HG02973 (cell line): ENCODE data around the gene MIA2.
"Not testable (repeated sequence)": the region's sequence is repeated elsewhere in the genome, so short reads cannot be mapped to it uniquely, and the experiment has no call there.

Experiments
- ATAC-seq: cut with Tn5 transposase; IDR thresholded peaks from one replicate; pipeline ENCODE4 v1.9.1; 2021; ENCODE audit warnings: moderate library complexity; ENCODE audit not compliant: unreplicated experiment

The MIA2 gene, protein sequence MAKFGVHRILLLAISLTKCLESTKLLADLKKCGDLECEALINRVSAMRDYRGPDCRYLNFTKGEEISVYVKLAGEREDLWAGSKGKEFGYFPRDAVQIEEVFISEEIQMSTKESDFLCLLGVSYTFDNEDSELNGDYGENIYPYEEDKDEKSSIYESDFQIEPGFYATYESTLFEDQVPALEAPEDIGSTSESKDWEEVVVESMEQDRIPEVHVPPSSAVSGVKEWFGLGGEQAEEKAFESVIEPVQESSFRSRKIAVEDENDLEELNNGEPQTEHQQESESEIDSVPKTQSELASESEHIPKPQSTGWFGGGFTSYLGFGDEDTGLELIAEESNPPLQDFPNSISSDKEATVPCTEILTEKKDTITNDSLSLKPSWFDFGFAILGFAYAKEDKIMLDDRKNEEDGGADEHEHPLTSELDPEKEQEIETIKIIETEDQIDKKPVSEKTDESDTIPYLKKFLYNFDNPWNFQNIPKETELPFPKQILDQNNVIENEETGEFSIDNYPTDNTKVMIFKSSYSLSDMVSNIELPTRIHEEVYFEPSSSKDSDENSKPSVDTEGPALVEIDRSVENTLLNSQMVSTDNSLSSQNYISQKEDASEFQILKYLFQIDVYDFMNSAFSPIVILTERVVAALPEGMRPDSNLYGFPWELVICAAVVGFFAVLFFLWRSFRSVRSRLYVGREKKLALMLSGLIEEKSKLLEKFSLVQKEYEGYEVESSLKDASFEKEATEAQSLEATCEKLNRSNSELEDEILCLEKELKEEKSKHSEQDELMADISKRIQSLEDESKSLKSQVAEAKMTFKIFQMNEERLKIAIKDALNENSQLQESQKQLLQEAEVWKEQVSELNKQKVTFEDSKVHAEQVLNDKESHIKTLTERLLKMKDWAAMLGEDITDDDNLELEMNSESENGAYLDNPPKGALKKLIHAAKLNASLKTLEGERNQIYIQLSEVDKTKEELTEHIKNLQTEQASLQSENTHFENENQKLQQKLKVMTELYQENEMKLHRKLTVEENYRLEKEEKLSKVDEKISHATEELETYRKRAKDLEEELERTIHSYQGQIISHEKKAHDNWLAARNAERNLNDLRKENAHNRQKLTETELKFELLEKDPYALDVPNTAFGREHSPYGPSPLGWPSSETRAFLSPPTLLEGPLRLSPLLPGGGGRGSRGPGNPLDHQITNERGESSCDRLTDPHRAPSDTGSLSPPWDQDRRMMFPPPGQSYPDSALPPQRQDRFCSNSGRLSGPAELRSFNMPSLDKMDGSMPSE (N-terminal part only)

DNA sequence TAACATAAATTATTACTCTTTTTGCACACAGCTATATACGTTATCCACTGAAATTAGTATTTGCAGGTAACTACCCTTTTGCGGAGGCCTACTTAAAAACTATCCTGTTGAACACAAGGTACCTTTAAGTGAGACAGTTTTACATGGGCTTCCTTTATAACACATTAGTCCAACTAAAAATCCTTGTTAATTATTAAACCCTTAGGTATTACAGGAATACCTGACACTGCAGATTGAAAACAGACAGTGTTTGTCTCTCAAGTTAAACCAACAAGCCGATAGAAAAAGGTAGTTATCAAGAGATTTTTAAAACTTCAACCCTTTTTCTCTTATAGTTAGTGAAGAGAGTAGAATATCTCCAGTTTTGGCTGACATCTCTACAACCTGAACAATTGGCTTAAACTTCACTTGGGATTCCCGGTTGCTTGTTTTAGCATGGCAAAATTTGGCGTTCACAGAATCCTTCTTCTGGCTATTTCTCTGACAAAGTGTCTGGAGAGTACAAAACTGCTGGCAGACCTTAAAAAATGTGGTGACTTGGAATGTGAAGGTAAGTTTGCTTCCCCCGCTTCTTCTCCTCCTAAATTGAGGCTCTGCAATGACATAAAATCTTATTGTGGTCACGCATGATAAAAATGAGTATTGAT is at the start of gene MIA2:
TSS of gene MIA2 (plus strand) at position 236 of the 647 bp plus-strand sequence. CDS start at position 436, 200 bp downstream.
- ATAC-seq = no peak

DNA sequence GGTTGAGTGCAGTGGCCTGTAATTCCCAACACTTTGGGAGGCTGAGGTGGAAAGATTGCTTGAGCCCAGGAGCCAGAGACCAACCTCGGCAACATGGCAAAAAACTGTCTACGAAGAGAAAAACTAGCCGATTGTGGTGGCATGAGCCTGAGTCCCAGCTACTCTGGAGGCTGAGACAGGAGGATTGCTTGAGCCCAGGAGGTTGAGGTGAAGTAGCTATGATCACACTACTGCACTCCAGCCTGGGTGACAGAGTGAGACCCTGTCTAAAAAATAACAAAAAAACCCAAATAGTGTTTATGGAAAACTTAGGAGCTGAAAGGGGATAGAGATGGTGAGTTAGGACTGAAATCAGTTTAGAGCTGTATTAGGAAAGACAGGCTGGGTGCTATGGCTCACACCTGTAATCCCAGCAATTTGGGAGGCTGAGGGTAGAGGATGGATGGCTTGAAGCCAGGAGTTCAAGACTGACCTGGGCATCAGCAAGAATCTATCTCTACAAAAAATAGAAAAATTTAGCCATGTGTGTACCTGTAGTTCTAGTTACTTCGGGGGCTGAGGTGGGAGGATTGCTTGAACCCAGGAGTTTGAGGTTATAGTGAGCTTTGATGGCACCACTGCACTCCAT is 49.0 kb upstream of the MIA2 start:
- ATAC-seq = no peak

GRCh38 chr14:39185256-39186049 is 48.3 kb upstream of the MIA2 start:
- no peak for ATAC-seq

DNA sequence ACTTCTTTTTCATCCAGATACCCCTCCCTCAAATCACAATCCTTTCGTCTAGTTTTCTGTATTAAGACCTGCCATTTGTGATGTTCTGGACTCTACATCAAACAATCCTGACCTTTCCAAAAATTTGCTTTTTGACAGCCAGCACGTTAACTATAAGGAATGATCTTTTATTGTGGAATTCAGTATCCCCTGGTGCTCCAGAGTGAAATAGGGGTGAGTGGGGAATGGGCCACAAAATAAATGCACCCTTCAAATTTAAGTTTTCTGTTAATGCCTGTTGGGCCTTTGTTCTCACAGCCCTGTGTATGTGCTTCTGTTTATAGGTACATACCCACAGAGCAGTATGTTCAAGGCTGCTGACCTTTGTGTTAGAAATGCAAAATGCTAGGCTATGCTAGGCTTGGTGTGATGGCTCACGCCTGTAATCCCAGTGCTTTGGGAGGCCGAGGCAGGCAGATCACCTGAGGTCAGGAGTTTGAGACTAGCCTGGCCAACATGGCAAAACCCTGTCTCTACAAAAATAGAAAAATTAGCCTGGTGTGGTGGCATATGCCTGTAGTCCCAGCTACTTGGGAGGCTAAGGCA is 46.7 kb upstream of the MIA2 start:
- no peak for ATAC-seq

DNA sequence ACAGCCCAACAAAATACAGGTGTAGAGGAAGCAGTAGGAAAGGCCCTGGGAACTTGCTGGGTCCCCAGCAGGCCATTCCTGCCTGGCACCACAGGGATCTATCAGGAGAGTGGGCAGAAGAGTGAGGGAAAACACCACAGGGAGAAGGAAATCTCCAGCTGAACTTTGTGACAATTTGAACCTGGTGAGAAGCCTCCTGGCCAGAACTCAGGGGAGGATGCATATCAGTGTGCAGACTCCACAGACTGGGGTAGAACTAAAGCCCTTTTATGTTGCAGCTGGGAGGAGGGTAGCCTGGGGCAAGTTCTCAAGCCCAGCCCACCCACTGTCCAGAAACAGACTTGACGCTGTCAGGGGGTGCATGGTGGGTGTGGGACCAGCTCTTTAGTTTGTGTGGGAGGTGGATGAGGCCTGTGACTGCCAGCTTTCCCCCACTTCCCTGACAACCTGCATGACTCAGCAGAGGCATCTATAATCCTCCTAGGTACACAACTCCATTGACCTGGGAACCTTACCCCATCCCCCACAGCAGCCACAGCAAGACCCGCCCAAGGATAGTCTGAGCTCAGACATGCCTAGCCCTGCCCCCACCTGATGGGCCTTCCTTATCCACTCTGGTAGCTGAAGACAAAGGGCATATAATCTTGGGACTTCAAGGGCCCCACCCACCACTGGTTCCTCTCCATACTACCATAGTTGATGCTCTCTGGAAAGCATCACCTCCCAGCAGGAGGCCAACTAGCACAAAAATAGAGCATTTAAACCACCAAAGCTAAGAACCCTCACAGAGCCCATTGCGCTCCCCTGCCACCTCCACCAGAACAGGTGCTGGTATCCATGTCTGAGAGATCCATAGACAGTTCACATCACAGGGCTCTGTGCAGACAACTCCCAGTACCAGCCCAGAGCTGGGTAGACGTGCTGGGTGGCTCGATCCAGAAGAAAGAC is 29.8 kb upstream of the MIA2 start:
- ATAC-seq = no peak

- ATAC-seq = not testable (repeated sequence)
These were observed 26.3 kb upstream of the MIA2 start for GRCh38 chr14:39207430-39207829.

- no peak for ATAC-seq
These were observed 22.5 kb upstream of the MIA2 start for GRCh38 chr14:39211109-39211741.

GRCh38 chr14:39212034-39212433 is 21.7 kb upstream of the MIA2 start:
- ATAC-seq = no peak

GRCh38 chr14:39212693-39213092 is 21.0 kb upstream of the MIA2 start:
- no peak for ATAC-seq

GRCh38 chr14:39217214-39217879 is 16.4 kb upstream of the MIA2 start:
- no peak for ATAC-seq

GRCh38 chr14:39218171-39218769 is 15.4 kb upstream of the MIA2 start:
- ATAC-seq = no peak

DNA sequence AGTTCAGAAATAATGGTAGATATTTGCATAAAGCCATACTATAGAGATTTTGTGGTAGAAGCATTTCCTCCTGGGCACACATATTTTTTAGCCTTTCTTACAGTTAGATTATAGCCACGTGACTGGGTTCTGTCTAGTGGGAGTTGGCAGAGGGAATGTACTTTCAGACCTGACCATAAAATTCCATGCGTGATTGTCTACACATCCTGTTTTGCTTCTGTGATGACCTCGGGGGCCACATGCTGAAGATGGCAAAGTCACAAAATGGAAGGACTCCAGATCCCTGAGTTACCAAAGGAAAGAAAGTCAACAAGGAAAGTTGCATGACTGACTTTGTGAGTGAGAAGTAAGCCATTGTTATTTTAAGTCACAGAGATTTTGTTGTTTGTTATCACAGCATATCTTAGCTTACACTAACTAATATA is 14.6 kb upstream of the MIA2 start:
- ATAC-seq = no peak

GRCh38 chr14:39220473-39220872 is 13.2 kb upstream of the MIA2 start:
- not testable (repeated sequence) for ATAC-seq

DNA sequence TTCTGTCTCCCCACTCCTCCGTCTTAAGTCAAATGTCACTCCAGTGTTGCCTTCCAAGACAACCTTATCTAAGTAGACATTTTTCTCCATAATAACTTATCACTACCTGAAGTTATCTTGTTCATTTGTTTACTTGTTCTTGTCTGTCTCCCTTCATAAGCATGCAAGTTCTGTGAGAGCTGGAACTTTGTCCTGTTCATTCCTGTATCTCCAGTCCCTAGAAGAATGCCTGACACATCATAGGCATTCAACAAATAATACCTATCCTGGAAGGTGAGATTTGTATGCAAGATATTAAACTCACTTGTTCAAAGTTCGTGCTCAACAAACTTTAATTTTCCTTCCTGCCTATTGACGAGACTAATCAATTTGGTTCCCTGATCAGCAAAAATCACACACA is 5.7 kb upstream of the MIA2 start:
- ATAC-seq = no peak

- no peak for ATAC-seq
These were observed 5.0 kb upstream of the MIA2 start for GRCh38 chr14:39228509-39229221.

GRCh38 chr14:39229222-39229543 is 4.5 kb upstream of the MIA2 start:
- no peak for ATAC-seq
